ENCODE measurements around the gene RBMS3.

- TF ChIP-seq CTCF (IDR thresholded peaks at IDR 0.05; ENCODE audit: insufficient read depth, low read depth, low read length) (no peak), EZH2 (IDR thresholded peaks at IDR 0.05; ENCODE audit: insufficient read depth, low read length) (no peak)
Observed at GRCh38 chr3:29293421-29293820, 12.6 kb downstream of the RBMS3 start.
